Measurements from ENCODE around the gene FAXDC2. TPM values are rescaled to one million over a fixed set of nuclear protein-coding genes. Genes with fewer than 3 reads are reported as not detected.

Gene FAXDC2
- total RNA-seq, 1 donor = 17.4 TPM

- TF ChIP-seq CTCF (IDR thresholded peaks at IDR 0.05; ENCODE audit: insufficient read depth, low read length) = no peak
- DNase-seq (ENCODE audit: low read depth) = no peak
- no peak overlapping the region for H3K4me3 ChIP-seq (ENCODE audit: low read depth, low read length)
Measured at GRCh38 chr5:154863291-154864080, 13.1 kb upstream of the FAXDC2 start.

- H3K4me3 ChIP-seq (ENCODE audit: low read depth, low read length) = no peak overlapping the region
- DNase-seq (ENCODE audit: low read depth) = peak; percentile 14
- no peak for TF ChIP-seq CTCF (IDR thresholded peaks at IDR 0.05; ENCODE audit: insufficient read depth, low read length)
Measured at GRCh38 chr5:154862766-154863165, 12.4 kb upstream of the FAXDC2 start.

GRCh38 chr5:154861946-154862345 is 11.5 kb upstream of the FAXDC2 start:
- TF ChIP-seq CTCF (IDR thresholded peaks at IDR 0.05; ENCODE audit: insufficient read depth, low read length) = no peak
- no peak for DNase-seq (ENCODE audit: low read depth)
- no peak overlapping the region for H3K4me3 ChIP-seq (ENCODE audit: low read depth, low read length)

GRCh38 chr5:154860765-154861164 is 10.4 kb upstream of the FAXDC2 start:
- peak overlapping the region; percentile 69 for H3K4me3 ChIP-seq (ENCODE audit: low read depth, low read length)
- no peak for DNase-seq (ENCODE audit: low read depth)
- TF ChIP-seq CTCF (IDR thresholded peaks at IDR 0.05; ENCODE audit: insufficient read depth, low read length) = no peak

GRCh38 chr5:154860123-154860522 is 9.7 kb upstream of the FAXDC2 start:
- DNase-seq (ENCODE audit: low read depth) = peak; percentile 57
- TF ChIP-seq CTCF (IDR thresholded peaks at IDR 0.05; ENCODE audit: insufficient read depth, low read length) = no peak
- peak overlapping the region; percentile 69 for H3K4me3 ChIP-seq (ENCODE audit: low read depth, low read length)

GRCh38 chr5:154858972-154859871 is 8.8 kb upstream of the FAXDC2 start:
- DNase-seq (ENCODE audit: low read depth) = peak; percentile 22
- peak overlapping the region; percentile 69 for H3K4me3 ChIP-seq (ENCODE audit: low read depth, low read length)
- TF ChIP-seq CTCF (IDR thresholded peaks at IDR 0.05; ENCODE audit: insufficient read depth, low read length) = no peak
